Measurements from ENCODE around the gene SNPH.
"Not testable (repeated sequence)": the region's sequence is repeated elsewhere in the genome, so short reads cannot be mapped to it uniquely, and the experiment has no call there.

The SNPH gene

GRCh38 chr20:1245578-1245977, 20.5 kb upstream of the SNPH start:
- Histone ChIP-seq H3K4me3 (ENCODE audit: low read depth, low read length) (no peak overlapping the region), H3K27me3 (ENCODE audit: insufficient read depth, low read depth, severe bottlenecking) (no peaks in the 10 kb centered on the region), H3K36me3 (no peaks in the 10 kb centered on the region), H3K27ac (no peak overlapping the region), H3K9me3 (ENCODE audit: severe bottlenecking) (no peaks in the 10 kb centered on the region)
- TF ChIP-seq CTCF (IDR thresholded peaks at IDR 0.05; ENCODE audit: low read depth, low read length) = no peak
- no peak for DNase-seq

- no peak for TF ChIP-seq CTCF (IDR thresholded peaks at IDR 0.05; ENCODE audit: low read depth, low read length)
- Histone ChIP-seq H3K27me3 (ENCODE audit: insufficient read depth, low read depth, severe bottlenecking) (no peaks in the 10 kb centered on the region), H3K27ac (no peak overlapping the region), H3K36me3 (no peaks in the 10 kb centered on the region), H3K4me3 (ENCODE audit: low read depth, low read length) (no peak overlapping the region), H3K9me3 (ENCODE audit: severe bottlenecking) (no peaks in the 10 kb centered on the region)
- no peak for DNase-seq
Measured at GRCh38 chr20:1247689-1248088, 18.4 kb upstream of the SNPH start.

GRCh38 chr20:1250282-1250681, 15.8 kb upstream of the SNPH start:
- not testable (repeated sequence) for H3K27me3 ChIP-seq (ENCODE audit: insufficient read depth, low read depth, severe bottlenecking); H3K4me3 ChIP-seq (ENCODE audit: low read depth, low read length); H3K9me3 ChIP-seq (ENCODE audit: severe bottlenecking); H3K36me3 ChIP-seq; DNase-seq; H3K27ac ChIP-seq

GRCh38 chr20:1252416-1252815, 13.7 kb upstream of the SNPH start:
- H3K9me3 ChIP-seq (ENCODE audit: severe bottlenecking) = peaks cover 6% of the 10 kb centered on the region

GRCh38 chr20:1254254-1254653, 11.8 kb upstream of the SNPH start:
- Histone ChIP-seq H3K27ac (no peak overlapping the region), H3K36me3 (no peaks in the 10 kb centered on the region), H3K27me3 (ENCODE audit: insufficient read depth, low read depth, severe bottlenecking) (no peaks in the 10 kb centered on the region), H3K9me3 (ENCODE audit: severe bottlenecking) (peaks cover 6% of the 10 kb centered on the region), H3K4me3 (ENCODE audit: low read depth, low read length) (no peak overlapping the region)
- no peak for DNase-seq
- no peak for TF ChIP-seq CTCF (IDR thresholded peaks at IDR 0.05; ENCODE audit: low read depth, low read length)

More at GRCh38 chr20:1252416-1252815, 13.7 kb upstream of the SNPH start:
- H3K4me3 ChIP-seq (ENCODE audit: low read depth, low read length) = no peak overlapping the region
- H3K27ac ChIP-seq = no peak overlapping the region
- no peak for DNase-seq
- no peak for TF ChIP-seq CTCF (IDR thresholded peaks at IDR 0.05; ENCODE audit: low read depth, low read length)
- H3K27me3 ChIP-seq (ENCODE audit: insufficient read depth, low read depth, severe bottlenecking) = no peaks in the 10 kb centered on the region
- no peaks in the 10 kb centered on the region for H3K36me3 ChIP-seq

- Histone ChIP-seq H3K27me3 (ENCODE audit: insufficient read depth, low read depth, severe bottlenecking) (no peaks in the 10 kb centered on the region), H3K27ac (no peak overlapping the region), H3K9me3 (ENCODE audit: severe bottlenecking) (peaks cover 6% of the 10 kb centered on the region), H3K4me3 (ENCODE audit: low read depth, low read length) (no peak overlapping the region), H3K36me3 (no peaks in the 10 kb centered on the region)
- DNase-seq = no peak
- no peak for TF ChIP-seq CTCF (IDR thresholded peaks at IDR 0.05; ENCODE audit: low read depth, low read length)
Measured at GRCh38 chr20:1255675-1256074, 10.4 kb upstream of the SNPH start.
